Panc1 (cell line): Measurements from ENCODE around the gene SEPHS1. TPM values are rescaled to one million over a fixed set of nuclear protein-coding genes. Genes with fewer than 3 reads are reported as not detected.

ENCODE experiments used
- ATAC-seq: fragments of 200-7000 bp; cut with Tn5 transposase; 2 replicates; pipeline ENCODE4 v1.9.1; 2020; ENCODE audit warnings: mild to moderate bottlenecking, moderate library complexity
- BruUV-seq: library from RNA; stranded (reverse); fragments of 400-500 nt; replicated peaks from 2 replicates; lab custom pipeline; 2021; lab: Mats Ljungman, UMichigan
- CTCF ChIA-PET: fragments of 300-600 bp; sonication (Branson Sonifier 250); formaldehyde crosslinking; loops from one replicate; lab custom pipeline; 2022; ENCODE audit warnings: antibody characterized with exemption; lab: Charles Lee
- POLR2A ChIA-PET: fragments of 300-600 bp; sonication (Branson Sonifier 250); formaldehyde crosslinking; loops from one replicate; lab custom pipeline; 2022; ENCODE audit warnings: antibody characterized with exemption; lab: Charles Lee
- DNase-seq: peaks from one replicate; pipeline ENCODE4 v3.0.0-alpha.2; 2010; ENCODE audit warnings: low read depth, low spot score
- H3K27ac ChIP-seq: 2 replicates; pipeline ENCODE4 v1.5.1; 2011; ENCODE audit warnings: mild to moderate bottlenecking, low read length, inconsistent platforms
- H3K27me3 ChIP-seq: fragments of 200-500 bp; sonication (Bioruptor generic); 2 replicates; pipeline ENCODE4 v1.6.0; 2014; ENCODE audit warnings: low read length, inconsistent platforms; ENCODE audit not compliant: control insufficient read depth, insufficient read depth
- H3K36me3 ChIP-seq: fragments of 200-500 bp; sonication (Bioruptor generic); 2 replicates; pipeline ENCODE4 v1.5.1; 2014; ENCODE audit warnings: inconsistent platforms, mild to moderate bottlenecking, low read length, moderate library complexity; ENCODE audit not compliant: control insufficient read depth, insufficient read depth
- H3K4me1 ChIP-seq: 2 replicates; pipeline ENCODE4 v1.5.1; 2011; ENCODE audit warnings: inconsistent platforms, mild to moderate bottlenecking, low read length, moderate library complexity; ENCODE audit not compliant: control insufficient read depth, insufficient read depth
- H3K4me3 ChIP-seq, 2 experiments: 2 replicates each; pipeline ENCODE4 v1.5.1; 2011 to 2012; ENCODE audit warnings: low read depth in 2 of 2, low read length in 2 of 2, mild to moderate bottlenecking in 2 of 2, inconsistent platforms in 1 of 2, moderate library complexity in 1 of 2
- H3K9me3 ChIP-seq: fragments of 200-500 bp; sonication (Bioruptor generic); 2 replicates; pipeline ENCODE4 v1.5.1; 2014; ENCODE audit warnings: low read depth, mild to moderate bottlenecking, inconsistent platforms, low read length, moderate library complexity; ENCODE audit not compliant: control insufficient read depth, insufficient read depth
- POLR2AphosphoS5 ChIP-seq: IDR thresholded peaks from 2 replicates; pipeline ENCODE4 v1.6.1; 2012; ENCODE audit warnings: mild to moderate bottlenecking, low read depth, low read length, moderate library complexity
- SIN3A ChIP-seq: IDR thresholded peaks from 2 replicates; pipeline ENCODE4 v1.6.1; 2012; ENCODE audit warnings: low read depth, mild to moderate bottlenecking, low read length, moderate library complexity, borderline replicate concordance; ENCODE audit not compliant: insufficient read depth
- TCF7L2 ChIP-seq: IDR thresholded peaks from 2 replicates; pipeline ENCODE4 v1.6.1; 2011; ENCODE audit warnings: mild to moderate bottlenecking, low read depth, low read length, inconsistent platforms
- in situ Hi-C: cut with HindIII; loops from 2 replicates; pipeline ENCODE4 v1.10.0; 2016; ENCODE audit warnings: low sequenced_read_pairs, low pct_unique_long_range_greater_than_20kb
- intact Hi-C: fragments of 100-400 bp; cut with micrococcal nuclease; formaldehyde crosslinking; loops from one replicate; pipeline ENCODE4 v1.10.0; 2022; ENCODE audit not compliant: unreplicated experiment
- total RNA-seq: library from RNA; stranded (reverse); gene quantifications from one replicate; pipeline ENCODE4 v1.2.1, GENCODE V29; 2021; ENCODE audit not compliant: unreplicated experiment
- TF ChIP-seq, protein P1 (sequence below): fragments of 450-650 bp; IDR thresholded peaks from 2 replicates; pipeline ENCODE4 v1.5.1; 2017; ENCODE audit warnings: mild to moderate bottlenecking
- TF ChIP-seq, protein P2 (sequence below), 2 experiments: IDR thresholded peaks; 2 replicates each; pipeline ENCODE4 v1.6.1; 2011 to 2012; ENCODE audit warnings: low read depth in 2 of 2, control low read depth in 1 of 2, low read length in 1 of 2, mild to moderate bottlenecking in 1 of 2, moderate library complexity in 1 of 2; ENCODE audit not compliant: insufficient read depth in 1 of 2

Gene SEPHS1
- total RNA-seq, 1 experiment from 2014 or later, result 47.1 TPM

DNA sequence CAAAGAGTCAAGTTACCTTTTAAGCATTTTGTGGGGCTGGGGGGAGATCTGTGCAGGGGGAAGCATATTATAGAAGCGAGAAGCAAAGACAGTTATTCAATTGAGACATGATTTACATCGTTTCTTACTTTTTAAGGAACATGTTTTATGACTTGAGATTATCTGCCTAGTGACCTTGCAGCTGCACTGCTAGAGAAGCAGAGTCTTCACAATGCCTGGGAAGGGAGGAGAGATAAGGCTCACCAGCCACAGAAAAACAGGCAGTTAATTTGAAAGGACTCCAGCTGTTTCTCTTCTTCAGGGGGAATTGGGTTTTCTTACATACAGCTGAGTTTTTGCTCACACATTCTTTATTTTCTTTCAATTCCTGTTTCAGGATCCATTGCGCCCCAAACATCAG lies 79.3 kb downstream of the SEPHS1 start:
- CTCF ChIA-PET, result interaction anchor here (0.7 kb wide), 1 partner anchor 91 kb away, joined by 3 read pairs; no protein-coding TSS in a partner anchor
- intact Hi-C loops (no loop called here), in situ Hi-C loops (no loop called here)
- Histone ChIP-seq H3K27me3 (no peaks in the 10 kb centered on the region), H3K27ac (no peak overlapping the region), H3K36me3 (no peaks in the 10 kb centered on the region), H3K4me3 (no peak overlapping the region), H3K9me3 (no peaks in the 10 kb centered on the region), H3K4me1 (no peaks in the 10 kb centered on the region)
- no peak for ATAC-seq
- no peak for DNase-seq
- POLR2A ChIA-PET, result no interaction called here
- no peak for TF ChIP-seq SIN3A
- no peak for TF ChIP-seq POLR2AphosphoS5
- BruUV-seq, result no TSS peak

DNA sequence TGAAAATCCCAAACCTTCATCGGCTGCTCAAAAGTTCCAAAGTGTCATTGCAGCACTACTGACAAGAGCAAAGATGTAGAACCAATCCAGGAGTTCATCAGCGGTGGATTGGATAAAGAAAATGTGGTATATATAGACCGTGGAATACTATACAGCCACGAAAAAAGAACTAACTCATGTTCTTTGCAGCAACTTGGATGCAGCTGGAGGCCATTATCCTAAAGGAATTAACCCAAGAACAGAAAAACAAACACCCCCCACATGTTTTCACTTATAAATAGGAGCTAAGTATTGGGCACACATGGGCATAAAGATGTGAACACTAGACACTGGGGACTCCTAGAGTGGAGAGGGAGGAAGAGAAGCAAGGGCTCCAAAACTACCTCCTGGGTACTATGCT lies 79.8 kb downstream of the SEPHS1 start:
- intact Hi-C loops (no loop called here), in situ Hi-C loops (no loop called here)
- POLR2A ChIA-PET, result no interaction called here
- CTCF ChIA-PET, result no interaction called here
- ATAC-seq (no peak), DNase-seq (no peak)
- no peak overlapping the region for H3K4me3 ChIP-seq
- H3K9me3 ChIP-seq, result no peaks in the 10 kb centered on the region
- TF ChIP-seq SIN3A, result no peak
- TF ChIP-seq, protein P1, sequence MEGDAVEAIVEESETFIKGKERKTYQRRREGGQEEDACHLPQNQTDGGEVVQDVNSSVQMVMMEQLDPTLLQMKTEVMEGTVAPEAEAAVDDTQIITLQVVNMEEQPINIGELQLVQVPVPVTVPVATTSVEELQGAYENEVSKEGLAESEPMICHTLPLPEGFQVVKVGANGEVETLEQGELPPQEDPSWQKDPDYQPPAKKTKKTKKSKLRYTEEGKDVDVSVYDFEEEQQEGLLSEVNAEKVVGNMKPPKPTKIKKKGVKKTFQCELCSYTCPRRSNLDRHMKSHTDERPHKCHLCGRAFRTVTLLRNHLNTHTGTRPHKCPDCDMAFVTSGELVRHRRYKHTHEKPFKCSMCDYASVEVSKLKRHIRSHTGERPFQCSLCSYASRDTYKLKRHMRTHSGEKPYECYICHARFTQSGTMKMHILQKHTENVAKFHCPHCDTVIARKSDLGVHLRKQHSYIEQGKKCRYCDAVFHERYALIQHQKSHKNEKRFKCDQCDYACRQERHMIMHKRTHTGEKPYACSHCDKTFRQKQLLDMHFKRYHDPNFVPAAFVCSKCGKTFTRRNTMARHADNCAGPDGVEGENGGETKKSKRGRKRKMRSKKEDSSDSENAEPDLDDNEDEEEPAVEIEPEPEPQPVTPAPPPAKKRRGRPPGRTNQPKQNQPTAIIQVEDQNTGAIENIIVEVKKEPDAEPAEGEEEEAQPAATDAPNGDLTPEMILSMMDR, result no peak
- no peak for TF ChIP-seq TCF7L2
- no peak for TF ChIP-seq POLR2AphosphoS5
- TF ChIP-seq, protein P2, sequence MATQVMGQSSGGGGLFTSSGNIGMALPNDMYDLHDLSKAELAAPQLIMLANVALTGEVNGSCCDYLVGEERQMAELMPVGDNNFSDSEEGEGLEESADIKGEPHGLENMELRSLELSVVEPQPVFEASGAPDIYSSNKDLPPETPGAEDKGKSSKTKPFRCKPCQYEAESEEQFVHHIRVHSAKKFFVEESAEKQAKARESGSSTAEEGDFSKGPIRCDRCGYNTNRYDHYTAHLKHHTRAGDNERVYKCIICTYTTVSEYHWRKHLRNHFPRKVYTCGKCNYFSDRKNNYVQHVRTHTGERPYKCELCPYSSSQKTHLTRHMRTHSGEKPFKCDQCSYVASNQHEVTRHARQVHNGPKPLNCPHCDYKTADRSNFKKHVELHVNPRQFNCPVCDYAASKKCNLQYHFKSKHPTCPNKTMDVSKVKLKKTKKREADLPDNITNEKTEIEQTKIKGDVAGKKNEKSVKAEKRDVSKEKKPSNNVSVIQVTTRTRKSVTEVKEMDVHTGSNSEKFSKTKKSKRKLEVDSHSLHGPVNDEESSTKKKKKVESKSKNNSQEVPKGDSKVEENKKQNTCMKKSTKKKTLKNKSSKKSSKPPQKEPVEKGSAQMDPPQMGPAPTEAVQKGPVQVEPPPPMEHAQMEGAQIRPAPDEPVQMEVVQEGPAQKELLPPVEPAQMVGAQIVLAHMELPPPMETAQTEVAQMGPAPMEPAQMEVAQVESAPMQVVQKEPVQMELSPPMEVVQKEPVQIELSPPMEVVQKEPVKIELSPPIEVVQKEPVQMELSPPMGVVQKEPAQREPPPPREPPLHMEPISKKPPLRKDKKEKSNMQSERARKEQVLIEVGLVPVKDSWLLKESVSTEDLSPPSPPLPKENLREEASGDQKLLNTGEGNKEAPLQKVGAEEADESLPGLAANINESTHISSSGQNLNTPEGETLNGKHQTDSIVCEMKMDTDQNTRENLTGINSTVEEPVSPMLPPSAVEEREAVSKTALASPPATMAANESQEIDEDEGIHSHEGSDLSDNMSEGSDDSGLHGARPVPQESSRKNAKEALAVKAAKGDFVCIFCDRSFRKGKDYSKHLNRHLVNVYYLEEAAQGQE (IDR thresholded peaks at IDR 0.05; ENCODE audit: insufficient read depth in 1 of 2, low read depth in 2 of 2, low read length in 1 of 2), result no peak
- H3K4me1 ChIP-seq, result no peaks in the 10 kb centered on the region
- no TSS peak for BruUV-seq
- no peak overlapping the region for H3K27ac ChIP-seq
- H3K27me3 ChIP-seq, result no peaks in the 10 kb centered on the region
- no peaks in the 10 kb centered on the region for H3K36me3 ChIP-seq

Other genes with a start within 250 kb of the SEPHS1 start
- 66.8 TPM for gene OPTN, start 248.1 kb downstream of the SEPHS1 start, total RNA-seq
- 22.8 TPM for gene MCM10, start 186.7 kb downstream of the SEPHS1 start, total RNA-seq
- gene UCMA, start 113.9 kb downstream of the SEPHS1 start, total RNA-seq, result not detected
- 41.3 TPM for gene PHYH, start 48.2 kb downstream of the SEPHS1 start, total RNA-seq
- 7.6 TPM for gene BEND7, start 180.7 kb upstream of the SEPHS1 start, total RNA-seq
- 12.0 TPM for gene PRPF18, start 238.7 kb upstream of the SEPHS1 start, total RNA-seq